GDM1 (cell line): ENCODE data around the gene IHH.

Source experiments
- DNase-seq: peaks from one replicate; lab custom pipeline; 2025; lab: John Stamatoyannopoulos, UW

IHH gene

DNA sequence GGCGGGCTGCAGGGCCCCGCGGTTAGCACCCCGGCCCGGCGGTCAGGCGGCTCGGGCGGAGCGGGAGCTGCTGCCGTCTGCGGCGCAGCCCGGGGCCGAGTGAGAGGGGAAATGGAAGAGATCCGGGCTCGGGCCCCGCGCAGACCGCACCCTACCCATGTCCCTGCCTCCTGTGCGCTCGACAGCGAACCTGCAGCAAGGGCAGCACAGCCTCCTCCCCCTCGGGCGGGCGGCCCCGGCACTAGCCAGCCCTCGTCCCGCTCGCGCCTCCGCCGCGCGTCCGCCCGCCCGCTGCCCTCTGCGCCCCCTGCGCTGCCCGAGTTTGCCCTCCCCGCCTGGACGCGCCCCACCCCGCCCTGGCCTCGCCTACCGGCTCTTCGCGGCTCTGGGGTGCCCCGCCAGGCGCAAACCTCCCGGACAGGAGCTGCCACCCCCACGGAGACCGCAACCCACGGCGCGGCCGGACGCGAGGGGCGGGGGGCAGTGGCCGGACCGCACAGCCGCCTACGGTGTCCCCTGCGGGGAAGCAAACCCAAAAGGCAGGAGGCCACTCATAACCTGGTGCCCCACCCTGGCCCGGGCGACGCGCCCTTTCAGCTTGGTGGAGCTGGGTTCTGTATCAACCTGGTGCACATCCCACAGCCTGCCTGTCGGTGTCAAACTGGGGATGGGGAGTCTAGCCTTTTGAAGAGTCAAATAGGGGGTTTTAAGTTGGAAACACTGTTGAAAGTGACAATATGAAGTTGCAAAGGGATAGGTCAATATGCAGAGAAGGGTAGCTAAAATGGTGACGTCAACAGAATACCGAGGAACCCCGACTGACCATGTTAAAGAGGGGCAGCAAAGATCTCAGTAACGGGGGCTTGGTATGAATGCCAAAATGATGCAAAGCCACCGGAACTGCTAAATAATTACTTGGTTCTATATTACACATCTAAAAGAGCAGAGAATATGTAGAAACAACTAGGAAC, at the start of gene IHH:
IHH (minus strand) TSS at position 101 of the 971 bp plus-strand sequence. CDS start 454 bp downstream, outside the sequence.
- no peak for DNase-seq

DNA sequence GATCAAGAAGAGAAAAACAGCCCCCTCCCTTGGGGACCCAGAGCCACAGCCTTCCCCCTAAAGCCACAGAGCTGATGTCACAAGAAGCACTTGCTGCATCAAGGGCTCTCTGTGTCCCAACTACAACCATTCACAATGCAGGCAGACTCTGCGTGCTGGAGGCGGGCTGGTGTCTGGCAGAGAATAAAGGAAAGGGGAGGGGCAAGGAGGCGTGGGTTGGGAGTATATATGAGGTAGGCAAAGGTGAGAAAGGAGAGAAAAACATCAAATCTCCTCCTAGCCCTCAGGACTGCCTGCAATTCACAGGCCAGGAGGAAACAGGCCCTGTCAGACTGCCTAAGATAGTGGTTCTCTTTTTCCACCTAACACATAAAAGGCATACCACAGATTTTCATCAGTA, 48.8 kb upstream of the IHH start:
- no peak for DNase-seq

DNA sequence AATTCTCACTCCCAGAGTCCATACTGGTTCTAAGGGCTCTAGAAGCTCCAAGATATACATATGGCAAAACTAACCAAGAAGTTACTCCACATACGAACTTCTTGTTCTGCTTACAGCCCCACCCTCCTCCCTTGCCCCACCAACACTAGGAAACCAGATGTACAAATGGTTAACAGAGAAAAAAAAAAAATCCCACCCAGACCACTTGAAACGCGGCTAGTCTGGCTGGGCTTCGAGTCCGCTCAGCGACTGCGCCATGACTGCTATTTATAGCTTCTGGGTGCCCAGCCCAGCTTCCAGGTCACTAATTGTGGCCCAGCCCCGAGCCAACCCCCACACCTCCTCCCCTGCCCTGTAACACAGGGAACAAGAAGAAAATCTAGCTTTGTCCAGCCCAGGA, 47.0 kb upstream of the IHH start:
- no peak for DNase-seq

DNA sequence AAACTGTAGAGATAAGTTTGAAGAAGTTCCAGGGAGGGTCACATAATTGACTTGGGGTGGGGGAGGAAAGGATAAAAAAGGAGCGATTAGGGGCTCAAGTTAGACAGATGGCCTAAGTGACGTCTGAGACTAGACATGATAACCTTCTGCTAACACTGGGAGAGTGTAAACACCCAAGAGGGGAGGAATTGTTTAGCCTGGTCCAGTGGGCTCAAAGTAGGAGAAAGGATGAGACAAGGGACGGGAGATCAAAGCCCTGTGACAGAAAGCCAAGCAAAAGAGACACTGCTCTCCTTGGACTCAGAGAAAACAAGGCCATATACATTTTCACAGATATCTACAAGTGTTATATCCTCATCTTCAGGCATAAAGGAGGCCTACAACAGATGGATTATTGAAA, 45.5 kb upstream of the IHH start:
- no peak for DNase-seq

DNA sequence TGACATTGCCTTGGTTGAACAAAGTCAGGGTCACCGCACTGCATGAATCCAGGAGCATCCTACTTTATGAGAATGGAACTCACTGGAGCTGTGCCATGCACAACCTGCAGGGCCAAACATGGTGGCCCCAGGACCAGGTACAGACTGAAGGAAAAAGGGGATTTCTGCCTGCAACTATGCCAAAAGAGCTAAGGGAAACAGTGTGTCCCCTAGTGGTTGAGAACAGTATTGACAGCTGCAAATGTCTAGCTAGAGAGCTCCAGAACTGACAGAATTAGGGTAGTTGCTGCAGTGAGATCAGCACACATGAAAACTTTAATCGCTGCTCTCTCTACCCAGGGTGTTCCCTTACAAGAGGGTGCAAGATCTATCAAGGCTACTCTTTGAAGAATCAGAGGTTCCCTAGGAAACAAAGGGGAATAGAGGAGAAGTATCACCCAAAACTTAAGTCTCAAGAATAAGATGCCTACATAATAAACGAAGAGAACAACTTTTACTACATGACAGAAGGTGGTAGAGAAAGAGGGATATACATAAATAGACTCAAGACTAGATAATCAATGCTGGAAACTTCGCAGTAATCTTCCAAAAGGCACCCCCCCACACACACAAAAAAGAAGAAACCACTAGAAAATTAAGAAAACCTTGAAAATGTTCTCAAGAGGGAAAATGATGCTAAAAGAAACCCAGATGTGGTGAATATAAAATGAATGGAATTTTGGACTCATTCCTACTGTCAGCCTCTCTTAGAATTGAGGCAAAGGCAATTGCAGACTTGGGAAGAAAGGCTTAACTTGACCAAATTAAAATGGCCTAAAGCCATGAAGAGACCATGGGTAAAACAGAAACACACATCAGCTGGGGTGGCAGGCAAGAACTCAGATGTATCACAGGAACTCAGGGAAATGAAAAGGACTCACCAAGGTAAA, 43.6 kb upstream of the IHH start:
- DNase-seq: peak; percentile 31

DNA sequence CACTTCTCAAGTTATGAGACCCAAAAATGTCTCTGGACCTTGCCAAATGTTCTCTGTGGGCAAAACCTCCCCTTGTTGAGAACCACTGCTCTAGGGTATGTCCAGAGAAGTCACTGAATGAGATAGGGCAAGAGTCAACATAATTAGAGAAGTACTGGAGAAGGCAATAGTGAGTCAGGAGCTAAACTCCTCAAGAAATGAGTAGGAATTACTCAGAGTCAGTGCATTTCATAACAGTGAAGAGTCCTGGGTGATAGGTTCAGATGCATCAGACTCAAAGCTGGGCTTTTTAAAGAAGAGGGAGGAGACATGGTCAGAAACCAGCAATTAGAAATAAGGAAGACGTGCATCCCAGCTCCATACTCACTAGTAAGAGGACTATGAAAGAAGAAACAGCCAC, 38.6 kb upstream of the IHH start:
- no peak for DNase-seq

DNA sequence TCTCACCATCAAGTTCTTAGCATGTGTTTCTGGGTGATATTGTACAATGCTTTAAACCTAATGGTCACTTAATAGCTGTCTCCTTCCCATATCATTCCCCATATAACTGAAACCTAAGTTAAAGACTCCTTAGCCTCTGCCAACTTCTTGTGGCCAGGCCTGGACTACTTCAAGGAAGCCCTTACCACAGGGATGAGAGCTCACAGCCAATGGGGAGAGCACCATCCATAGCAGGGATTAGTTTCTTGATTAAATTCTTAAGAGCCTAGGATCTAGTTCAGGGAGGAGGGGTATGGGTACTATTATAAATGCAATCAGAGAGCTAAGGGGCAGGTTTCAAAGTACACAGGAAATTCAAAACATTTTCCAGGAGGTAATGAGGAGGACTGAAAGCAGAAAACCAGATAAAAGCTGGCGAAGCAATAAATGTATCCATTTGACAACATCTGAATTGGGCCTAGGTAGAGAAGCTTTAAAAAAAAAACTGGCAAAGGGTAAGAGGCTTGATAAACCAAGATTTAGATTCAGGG, 34.8 kb upstream of the IHH start:
- no peak for DNase-seq

DNA sequence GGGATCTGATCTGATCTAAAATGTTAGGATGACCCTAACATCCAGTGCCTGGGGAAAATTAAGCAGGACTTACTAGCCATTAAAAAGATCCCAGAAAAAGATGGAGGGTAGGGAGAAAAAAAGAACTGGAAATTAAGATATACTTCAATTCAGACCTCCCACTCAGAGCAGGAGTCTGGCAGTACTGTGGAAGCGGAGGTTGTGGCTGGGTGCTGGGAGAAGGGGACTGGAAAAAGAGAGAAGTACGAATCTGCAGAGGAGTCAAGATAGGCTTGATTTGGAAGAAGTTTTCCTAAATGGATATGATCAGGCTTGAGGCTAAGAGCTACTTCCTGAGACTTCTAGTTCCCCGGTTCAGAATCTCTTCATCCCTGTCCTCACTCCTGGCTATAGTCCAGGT, 33.5 kb upstream of the IHH start:
- DNase-seq: no peak

DNA sequence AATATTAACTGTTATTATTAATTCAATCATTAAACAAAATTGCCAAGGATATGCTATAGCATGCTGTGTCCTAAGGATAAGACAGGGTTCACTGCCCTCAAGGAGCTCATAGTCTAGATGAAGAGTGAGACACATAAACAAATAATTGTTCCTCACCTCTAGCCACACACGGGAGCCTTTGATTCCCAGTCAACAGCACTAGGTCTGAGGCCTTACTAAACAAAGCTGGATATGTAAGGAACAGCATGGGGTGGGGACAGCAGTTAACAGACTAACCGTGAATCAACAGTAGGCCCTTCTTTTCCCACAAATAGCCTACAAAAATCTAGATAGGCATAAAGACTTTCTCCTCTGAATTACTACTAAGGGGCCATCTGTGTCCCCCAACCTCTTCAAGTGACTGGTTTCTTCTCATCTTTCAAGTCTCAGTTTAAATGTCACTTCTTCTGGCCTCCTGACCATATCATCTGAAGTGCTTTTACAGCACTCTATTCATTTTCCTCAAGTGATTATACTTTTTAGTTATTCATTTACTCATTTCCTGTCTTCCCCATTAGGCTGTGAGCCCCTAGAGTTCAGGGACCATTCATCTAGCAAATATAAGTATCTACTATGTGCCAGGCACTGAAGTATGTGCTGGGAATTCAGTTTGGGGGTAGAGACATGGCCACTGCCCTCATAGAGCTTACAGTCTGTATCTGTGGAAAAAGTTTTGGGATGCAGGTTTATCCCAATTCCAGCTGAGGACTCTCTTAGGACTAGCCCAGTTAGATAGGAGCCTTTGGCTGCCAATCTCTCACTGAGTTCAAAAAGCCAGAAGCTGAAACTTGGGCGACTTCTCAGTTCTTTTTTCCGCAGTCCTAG, 29.9 kb upstream of the IHH start:
- DNase-seq: no peak

DNA sequence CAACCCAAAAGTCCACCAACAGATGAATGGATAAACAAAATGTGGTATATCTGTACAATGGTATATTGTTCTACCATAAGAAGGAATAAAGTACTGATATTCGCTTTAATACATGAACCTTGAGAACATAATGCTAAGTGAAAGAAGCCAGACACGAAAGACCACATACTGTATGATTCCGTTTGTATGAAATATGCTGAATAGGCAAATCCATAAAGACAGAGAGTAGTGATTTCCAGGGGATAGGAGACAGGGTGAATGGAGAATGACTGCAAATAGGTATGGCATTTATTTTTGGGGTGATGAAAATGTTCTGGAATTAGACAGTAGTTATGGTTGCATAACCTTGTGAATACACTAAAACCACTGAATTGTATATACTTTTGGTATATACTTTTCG, 28.6 kb upstream of the IHH start:
- no peak for DNase-seq

DNA sequence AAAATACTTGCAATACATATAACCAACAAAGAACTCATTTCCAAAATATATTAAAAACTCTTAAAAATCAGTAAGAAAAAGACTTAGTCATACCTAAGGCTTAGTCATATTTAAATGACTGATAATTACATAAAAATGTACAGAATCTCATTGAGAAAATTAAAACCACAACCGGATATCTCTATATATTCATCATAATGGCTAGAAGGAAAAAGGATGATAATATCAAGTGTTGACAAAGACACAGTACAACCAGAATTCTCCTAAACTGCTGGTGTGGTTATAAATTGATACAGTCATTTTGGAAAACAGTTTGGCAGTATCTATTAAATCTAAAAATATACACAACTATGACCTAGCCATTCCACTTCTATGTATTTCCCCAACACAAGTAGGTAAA, 27.1 kb upstream of the IHH start:
- DNase-seq: no peak

DNA sequence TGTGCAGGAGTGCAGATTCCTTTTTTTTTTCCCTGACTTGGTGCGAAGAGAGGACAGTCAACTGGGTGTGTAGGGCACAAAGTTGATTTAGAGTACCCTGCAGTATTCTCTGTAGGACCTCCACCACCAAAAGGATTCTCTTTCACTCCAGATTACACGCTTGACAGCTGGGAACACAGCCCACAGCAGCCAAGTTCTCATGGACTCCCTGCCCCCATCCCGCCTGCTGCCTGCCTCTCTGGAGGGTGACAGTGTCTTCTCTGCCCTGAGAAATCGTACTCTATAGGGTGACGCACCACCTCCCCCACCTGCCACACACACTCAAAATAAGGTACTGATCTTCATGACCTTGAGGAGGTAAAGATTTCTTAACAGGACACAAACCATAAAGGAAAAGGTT, 26.6 kb upstream of the IHH start:
- no peak for DNase-seq

DNA sequence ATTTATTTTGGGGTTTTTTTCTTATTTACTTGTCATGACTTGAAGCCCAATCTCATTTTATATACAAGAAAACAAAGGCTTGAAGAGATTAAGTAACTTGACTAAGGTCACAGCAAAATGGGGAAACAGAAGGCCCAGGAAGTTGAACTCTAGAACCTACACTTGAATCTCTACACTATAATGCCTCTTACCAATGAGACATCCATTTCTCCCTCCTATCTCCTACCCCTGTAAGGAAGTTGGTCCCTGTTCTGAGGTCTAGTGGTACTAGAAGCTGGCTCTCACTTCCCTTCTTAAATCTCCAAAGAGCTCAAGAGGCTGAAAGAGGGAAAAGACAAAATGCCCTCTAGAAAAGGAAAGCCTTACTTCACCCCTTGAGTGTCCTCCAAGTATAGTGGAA, 25.5 kb upstream of the IHH start:
- DNase-seq: no peak

DNA sequence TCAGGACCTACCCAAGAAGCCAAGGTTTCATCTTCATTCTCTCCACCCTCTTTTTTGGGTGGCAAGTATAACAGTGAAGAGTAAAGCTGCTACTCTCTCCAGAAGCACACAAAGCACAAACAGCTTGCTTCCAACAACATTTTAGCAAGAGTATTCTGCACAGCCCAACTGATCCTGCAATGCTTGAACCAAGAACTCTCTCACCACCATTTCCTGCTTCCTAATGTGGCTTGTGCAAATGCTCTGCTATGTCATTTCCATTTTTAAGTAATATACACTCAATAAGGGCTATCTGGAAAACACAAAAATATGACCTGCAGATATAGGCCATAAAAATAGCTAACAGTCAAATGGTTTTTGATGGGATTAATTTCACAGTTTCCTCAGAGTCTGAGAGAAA, 24.1 kb upstream of the IHH start:
- DNase-seq: no peak

DNA sequence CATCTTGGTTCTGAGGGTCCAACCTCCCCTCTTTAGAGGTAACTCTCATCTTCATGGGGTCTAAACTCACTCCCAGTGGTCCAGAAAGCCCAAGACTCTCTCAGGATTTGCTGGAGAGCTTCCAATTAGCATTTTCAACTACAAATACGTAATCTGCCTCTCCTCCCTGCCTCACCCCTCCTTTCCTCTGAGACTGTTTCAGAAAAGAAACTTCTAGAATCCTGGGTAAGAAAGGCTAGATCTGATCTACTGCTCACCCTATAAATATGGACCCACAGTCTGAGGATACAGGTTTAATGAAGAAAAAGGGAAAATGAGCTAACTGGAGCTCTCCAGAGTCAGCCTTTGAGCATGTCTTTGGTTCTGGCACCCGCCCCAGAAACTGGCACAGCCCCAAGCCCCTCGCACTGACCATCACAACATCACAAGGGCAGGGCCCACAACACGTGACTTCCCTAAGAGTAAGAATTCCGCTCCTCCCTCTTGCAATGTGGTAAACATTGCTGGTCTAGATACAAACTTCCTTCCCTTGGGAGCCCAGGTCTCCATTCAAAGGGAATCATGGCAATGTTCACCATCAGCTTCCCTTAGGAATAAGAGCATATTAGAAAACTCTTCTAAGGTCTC, 21.7 kb upstream of the IHH start:
- no peak for DNase-seq

DNA sequence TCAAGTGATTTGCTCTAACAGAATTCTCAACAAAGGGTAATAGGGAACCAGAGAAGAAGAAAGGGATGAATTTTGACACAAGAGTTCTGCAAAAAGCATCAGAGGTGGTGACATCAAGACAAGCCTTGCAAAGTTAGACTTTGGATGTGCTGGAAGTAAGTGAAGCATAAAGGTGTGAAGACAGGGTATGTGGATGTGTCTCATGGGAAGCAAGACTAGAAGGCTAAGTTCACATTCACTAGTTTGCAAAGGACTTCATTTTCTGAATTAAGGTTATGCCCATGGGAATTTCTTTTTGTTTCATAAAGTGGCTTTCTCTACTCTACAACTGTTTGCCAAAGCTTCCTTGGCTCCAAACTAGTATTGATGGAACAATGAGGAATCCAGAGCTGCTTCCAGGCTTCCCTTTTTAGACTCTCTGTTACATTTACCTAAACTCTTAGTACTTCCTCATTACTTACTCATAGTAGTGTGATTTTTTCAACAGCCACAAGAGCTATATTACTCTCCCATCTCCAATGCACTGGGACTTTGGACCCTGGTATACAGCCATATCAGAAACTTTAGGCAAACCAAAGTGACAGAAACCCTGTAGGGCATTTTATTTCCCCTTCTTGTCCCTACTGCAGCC, 21.1 kb upstream of the IHH start:
- DNase-seq: no peak

DNA sequence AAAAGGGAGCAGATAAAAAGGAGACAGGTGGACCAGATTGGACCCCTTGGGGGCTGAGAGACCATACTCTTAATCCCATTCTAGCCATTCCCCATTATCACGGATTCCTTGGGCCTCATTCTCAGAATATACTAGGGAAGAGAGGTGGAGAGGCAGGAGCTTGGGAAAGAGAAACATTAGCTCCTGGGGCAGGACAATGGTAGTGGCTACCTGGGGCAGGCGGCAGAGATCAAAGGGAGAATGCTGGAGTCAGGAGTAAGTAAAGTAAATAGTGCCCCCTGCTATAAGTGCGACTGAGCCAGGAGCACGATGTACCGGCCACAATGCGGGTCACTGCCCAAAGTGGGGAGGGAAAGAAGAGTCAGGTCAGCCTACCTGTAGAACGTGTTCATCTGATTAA, 20.4 kb upstream of the IHH start:
- no peak for DNase-seq

DNA sequence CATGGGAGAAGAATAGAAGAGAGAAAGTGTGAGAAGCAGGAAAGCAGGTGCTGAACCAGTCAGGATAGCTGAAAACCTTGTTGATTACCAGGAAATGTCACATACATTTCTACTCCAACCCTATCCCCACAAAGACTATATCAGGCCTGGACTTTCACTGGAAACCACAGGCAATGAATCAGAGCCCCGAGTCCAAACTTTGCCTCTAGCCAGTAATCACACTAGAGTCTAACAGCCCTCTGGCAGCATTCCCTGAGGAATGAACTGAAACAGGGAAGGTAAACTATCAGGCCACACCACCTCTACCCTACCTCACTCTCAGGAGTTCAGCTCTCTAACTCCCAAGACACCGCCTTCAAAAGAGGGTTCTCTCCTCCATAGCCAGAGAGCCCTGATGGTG, 18.7 kb upstream of the IHH start:
- DNase-seq: no peak

DNA sequence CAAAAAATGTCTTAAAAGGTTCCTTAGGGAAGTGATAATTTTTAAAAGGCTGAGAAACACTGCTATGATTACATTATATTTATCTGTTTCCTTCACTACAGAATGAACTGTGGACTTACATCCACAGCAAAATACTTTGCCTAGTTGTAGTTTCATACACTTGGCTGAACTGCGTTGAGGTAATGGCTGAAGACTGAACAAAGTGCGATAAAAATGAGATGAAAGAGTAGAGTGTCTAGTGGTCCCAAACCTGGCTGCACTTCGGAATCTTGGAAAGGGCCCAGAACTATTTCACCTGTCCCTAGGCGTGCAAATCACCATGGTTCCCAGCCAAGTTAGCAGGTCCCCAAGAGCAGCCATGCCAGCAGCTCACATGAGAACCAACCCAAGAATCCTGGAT, 18.2 kb upstream of the IHH start:
- DNase-seq: no peak

DNA sequence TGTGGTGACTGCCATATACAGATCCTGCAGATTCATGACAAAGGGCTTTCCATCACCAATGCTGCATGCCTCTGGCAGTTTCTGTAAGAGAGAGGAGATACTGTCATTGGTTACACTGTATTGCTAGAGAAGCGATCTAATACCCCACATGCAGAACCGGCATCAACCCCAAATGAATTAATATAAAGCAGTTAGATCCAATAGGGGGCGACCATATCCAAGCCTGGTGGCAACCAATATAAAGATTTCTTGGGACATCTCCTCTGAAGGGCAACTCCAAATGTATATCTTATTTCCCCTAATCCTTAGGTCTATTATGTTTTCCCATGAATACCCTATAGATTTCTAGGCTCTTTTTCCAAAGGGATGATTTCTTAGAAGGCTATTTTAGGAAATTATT, 17.4 kb upstream of the IHH start:
- no peak for DNase-seq

DNA sequence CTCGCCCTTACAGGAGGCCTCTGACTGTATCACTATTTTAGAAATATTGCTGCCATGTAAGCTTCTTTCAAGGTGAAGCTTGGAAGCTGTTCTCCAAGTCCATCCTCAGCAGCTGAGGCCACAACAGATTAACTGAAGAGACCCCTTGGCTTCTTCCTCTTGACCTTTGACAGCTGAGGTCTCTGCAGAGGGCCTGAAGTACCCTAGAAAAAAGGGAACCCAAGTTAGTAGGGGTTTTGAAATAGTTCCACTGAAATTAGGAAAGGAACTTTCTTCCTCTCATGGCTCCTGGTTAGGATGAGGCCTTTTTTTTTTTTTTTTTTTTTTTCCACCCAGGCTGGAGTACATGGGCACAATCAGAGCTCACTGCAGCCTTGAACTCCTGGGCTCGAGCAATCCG, 15.5 kb upstream of the IHH start:
- no peak for DNase-seq
